HG03175 (cell line): Measurements from ENCODE around the gene CSMD2.

Experiments used
- ATAC-seq: cut with Tn5 transposase; IDR thresholded peaks from one replicate; pipeline ENCODE4 v1.9.1; 2021; ENCODE audit warnings: mild to moderate bottlenecking, moderate library complexity; ENCODE audit not compliant: unreplicated experiment

CSMD2 gene

DNA sequence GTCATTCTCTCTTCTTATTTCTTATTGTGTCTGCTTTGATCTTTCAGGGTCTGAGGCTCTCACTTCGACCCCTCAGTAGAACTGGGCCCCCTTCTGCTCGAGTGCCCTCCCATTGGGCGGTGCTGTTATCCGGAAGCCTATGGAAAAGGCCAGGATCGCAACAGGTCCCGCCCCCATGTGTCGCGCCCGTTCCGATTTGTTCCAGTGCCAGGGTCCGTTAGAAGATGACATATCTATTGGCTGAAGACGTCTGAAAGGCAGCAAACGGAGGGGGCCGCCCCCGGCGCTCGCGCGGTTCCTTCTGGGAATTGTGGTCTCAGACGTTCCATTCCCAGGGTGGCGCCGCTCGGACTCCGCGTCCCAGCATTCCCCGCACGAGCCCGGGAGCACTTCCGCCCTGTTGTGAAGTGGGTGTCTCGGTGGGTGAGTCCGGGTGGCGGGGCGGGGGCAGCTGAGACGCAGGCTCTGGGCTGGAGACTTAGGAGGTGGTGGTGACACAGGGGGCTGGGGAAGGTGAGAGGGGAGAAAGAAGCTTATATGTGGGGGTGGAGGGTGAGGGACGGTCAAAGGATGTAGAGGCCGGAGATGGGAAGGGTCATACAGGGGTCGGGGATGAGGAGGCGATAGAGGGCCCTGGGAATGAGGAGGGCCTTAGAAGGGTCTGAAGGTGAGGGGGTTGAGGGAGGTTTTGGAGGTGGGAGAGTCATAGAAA lies 692.6 kb downstream of the CSMD2 start, which contains the start of gene ZSCAN20:
Gene ZSCAN20 (plus strand): TSS at position 377 of the 712 bp plus-strand sequence. CDS start 6,644 bp downstream, outside the sequence.
- ATAC-seq: peak; percentile 91

DNA sequence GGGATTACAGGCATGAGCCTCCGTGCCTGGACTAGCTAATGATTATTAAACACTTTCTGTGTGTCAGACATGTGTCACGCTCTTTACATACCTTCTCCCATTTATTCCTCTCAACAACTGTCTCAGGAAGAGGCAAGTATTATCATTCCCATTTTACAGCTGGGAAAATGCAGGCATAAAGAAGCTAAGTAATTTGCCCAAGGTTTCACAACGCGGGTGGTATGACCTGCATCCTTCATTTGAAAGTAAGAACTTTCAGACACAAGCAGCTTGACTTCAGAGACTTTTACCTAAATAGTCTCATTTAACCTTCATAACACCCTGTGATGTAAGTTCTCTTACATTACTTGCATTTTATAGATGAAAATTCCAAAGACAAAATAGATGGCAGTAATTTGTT lies 693.6 kb downstream of the CSMD2 start:
- no peak for ATAC-seq

DNA sequence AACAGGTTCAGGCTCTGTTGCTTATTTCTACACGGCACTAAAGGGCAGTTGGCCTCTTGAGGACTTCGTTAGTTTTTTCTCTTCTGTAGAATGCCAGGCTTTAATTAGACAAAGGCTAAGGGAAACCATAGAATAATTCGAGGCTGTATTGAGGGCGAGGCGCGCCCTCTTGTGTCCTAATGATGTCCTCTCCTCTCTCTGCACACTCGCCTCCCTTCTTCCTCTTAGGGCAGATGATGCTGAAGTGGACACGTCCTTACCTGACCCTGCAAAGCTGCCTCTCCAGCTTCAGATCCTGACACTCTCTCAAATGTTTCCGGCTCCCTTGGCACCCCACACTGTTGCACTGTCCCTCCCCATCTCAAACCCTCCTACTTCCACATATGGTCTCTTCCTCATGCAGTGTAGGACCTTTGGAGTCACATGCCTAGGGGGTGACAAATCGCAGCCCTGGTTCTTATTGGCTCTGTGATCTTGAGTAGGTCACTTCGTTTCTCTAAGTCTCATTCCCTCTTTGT lies 694.5 kb downstream of the CSMD2 start:
- peak; percentile 42 for ATAC-seq

DNA sequence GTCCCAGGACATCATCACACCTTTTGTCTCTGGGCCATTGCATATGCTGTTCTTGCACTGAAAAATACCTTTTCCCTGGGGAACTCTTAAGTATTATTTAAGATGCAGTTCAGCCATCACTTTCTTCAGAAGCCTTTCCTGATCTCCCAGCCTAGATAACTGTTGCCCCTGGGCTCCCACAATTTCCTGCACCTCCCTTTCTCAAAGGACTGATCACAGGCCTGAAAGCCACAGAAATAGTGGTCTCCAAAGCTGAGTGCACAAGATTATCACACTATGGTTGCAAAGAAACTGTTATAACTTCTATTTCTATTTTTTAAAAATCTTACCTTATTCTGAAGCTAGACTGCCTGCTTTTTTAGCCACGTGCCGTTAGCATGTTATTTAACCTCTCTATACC lies 695.3 kb downstream of the CSMD2 start:
- no peak for ATAC-seq

DNA sequence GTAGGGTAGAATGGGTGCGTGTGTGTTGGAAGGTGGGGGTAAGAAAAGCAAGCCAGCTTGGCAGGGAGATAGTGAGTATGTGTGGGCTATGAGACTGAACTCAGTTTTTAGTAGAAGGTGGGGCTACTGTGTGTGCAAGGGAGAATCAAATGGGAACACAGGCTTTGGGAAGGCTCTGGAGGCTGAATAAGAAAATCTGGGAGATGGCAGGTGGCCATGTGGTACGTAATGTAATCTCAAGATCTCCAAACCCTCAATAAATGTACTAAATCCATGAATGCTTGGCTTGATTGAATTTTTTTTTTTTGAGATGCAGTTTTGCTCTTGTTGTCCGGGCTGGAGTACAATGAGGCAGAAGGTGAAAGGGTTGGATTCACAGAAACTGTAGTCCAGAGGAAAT lies 696.1 kb downstream of the CSMD2 start:
- ATAC-seq: no peak

GRCh38 chr1:33468531-33468930 lies 696.5 kb downstream of the CSMD2 start:
- no peak for ATAC-seq

- ATAC-seq: no peak
Observed at GRCh38 chr1:33468011-33468410, 697.0 kb downstream of the CSMD2 start.

DNA sequence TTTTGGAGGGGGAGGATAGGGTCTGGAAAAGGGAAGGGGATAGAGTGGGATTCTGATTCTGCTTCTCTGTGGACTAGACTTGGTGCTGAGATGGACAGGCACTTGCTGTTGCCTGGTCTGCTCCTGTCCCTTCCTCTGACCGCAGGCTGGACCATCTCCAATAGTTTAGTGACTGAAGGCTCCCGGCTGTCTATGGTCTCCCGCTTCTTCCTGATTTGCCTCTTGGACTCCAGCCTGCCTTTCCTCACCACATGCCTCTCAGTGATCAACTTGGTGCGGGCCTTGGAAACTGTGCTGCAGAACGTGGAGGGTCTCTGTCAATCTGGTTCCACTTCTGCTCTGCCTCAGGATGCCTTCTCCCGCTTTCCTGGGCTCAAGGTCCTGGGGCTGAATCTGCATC lies 698.9 kb downstream of the CSMD2 start:
- no peak for ATAC-seq

- ATAC-seq: no peak
Observed at GRCh38 chr1:33465316-33465715, 699.7 kb downstream of the CSMD2 start.

DNA sequence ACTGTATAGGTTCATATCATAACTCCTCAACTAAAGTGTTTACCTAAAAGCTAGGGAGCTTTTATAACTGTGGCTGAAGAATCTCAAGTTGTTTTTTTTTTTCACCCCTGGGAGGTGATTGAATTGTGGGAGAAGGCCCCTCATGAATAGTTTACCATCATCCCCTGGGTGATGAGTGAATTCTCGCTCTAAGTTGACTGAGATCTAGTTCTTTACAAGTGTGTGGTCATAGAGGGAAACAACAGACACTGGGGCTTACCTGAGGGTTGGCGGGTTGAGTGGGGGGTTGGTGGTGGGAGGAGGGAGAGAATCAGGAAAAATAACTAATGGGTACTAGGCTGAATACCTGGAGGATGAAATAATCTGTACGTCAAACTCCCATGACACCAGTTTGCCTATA lies 700.5 kb downstream of the CSMD2 start:
- no peak for ATAC-seq
